Activated CD4-positive, alpha-beta T cell treated with anti-CD3 and anti-CD28 coated beads, Interleukin-2, Interleukin-6, amounts not matched to agents 100 ng/mL and 50 ng/mL, durations not matched to agents 16 hours and 8 hours (primary cell): ENCODE data around the gene CTNNAL1.
"Not testable (repeated sequence)": the region's sequence is repeated elsewhere in the genome, so short reads cannot be mapped to it uniquely, and the experiment has no call there.

Experiments
- DNase-seq: peaks from one replicate; pipeline ENCODE4 v3.0.0-alpha.2; 2020

The CTNNAL1 gene

DNA sequence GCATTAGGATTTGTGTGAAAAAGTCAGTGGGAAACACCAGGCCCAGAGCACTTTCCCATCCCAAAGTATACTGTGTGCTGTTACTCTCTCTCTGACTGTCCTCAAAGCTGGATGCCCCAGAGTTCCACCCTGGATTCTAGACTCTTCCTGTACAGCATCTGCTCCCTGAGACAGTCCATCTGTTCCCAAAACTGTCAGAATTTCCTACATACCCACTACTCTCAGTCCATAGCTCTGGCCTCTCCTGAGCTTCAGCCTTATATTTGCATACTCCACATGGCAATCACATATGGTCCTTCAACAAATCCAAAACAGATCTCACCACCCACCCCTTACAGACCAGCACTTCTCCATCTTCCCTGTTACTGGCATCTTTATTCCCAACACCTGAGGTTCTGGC lies 88.8 kb downstream of the CTNNAL1 start:
- DNase-seq = no peak

DNA sequence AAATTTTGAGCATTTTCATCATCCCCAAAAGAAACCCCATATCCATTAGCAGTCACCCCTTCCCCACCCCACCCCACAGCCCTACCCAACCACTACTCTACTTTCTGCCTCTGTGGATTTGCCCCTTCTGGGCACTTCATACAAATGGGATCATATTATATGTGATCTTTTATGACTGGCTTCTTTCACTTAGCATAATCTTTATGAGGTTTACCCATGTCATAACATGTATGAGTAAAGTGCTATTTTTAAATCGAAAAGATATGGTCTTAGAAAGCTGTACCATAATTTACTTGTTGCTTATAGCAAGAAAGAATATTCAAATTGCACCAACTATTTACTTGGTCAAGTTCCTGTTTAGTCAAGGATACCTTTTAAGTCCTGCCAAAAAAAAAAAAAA lies 92.1 kb downstream of the CTNNAL1 start:
- no peak for DNase-seq

DNA sequence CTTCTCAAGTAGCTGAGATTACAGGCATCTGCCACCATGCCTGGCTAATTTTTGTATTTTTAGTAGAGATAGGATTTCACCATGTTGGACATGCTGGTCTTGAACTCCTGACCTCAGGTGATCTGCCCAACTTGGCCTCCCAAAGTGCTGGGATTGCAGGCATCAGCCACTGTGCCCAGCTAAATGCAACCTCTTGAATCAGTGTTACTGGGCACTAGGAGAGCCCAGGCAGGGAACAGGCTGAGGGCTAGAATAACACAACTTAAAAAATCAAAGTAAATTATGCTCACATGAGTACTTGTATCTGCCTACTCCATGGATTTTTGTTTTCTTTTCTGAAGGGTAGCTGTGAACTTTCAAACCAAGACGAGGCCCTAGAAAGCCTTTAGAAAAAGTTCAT lies 92.9 kb downstream of the CTNNAL1 start:
- DNase-seq = not testable (repeated sequence)

DNA sequence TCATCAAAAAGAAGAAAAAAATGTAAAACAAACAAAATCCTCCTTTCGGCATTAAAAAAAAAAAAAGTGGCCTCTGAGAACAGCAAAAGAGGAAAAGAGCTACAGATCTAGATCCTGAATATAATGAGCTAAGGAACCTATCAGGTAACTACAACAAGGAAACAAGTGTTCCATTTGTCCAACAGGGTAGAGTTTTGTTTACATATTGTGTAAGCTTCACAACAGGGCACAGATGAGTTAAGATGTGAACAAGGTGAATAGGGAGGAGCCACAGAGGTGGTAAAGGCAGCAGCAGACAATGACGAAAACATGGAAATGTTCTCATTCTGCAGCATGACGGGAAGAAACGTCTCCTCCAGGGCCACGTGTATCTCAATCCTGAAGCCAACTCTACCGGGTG lies 93.8 kb downstream of the CTNNAL1 start:
- DNase-seq = no peak

DNA sequence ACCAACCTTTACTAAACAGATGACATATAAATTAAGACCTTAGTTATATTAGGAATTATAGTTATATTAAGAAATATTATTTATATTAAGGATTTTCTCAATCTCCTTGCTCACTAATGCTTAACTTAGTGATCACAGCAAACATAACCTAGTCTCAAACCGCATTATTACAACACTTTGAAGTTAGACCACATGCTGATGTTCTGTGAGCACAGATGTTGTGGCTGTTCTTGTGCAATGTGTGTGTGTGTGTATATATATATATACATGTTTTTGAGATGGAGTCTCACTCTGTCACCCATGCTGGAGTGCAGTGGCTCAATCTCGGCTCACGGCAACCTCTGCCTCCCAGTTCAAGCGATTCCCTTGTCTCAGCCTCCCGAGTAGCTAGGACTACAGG lies 99.9 kb downstream of the CTNNAL1 start:
- no peak for DNase-seq

DNA sequence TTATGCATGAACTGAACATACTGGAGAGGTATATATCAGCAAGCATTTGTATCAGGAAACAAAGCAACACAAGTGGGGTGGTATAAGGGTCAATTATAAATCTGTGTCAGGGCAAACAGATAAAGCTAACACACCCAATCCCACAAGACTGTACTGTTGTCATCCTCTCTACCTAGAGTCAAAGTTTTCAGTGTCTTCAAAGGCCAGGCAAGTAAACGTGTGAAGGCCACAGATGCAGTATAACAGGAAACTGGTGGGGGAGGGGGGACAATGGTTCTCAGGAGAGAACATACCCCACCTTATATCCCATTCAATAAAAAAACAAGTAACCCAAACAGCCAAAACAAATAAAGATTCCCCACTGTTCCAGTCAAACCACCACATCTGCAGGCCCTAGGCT lies 101.5 kb downstream of the CTNNAL1 start:
- DNase-seq = no peak

DNA sequence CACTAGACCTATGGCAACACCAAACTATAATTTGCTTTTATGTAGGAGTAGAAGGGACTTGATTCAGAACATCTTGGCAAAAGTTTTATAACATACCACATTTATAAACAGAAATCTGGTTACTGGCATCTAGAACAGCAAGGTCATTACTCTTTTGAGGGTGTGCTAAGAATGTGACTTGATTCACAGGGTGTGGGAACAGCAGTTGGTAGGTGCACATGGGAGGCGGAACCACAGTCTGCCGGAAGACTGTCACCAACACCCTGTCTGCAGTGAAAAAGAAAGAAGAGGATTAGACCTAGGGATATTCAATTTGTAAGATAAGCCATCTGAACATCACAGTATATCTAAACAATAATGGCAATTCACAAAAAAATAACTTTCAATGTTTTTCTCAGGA lies 102.4 kb downstream of the CTNNAL1 start:
- no peak for DNase-seq

DNA sequence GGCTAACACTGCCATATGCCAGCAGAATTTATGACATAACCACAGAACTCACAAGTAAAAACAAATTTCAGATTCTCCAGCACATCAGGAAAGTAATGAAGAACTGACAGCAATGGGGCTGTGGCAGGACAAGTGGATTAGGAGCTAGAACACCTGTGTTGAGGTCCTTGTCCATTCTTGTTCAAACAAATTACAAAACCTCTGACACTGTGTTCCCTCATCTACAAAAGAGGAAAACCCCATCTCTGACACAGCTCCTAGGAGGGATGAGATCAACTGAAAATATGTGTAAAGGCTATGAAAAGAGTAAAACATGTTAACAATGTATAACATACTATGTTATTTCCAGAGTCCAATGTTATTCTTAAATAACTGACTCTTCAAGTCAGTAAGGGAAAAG lies 102.9 kb downstream of the CTNNAL1 start:
- DNase-seq = no peak

DNA sequence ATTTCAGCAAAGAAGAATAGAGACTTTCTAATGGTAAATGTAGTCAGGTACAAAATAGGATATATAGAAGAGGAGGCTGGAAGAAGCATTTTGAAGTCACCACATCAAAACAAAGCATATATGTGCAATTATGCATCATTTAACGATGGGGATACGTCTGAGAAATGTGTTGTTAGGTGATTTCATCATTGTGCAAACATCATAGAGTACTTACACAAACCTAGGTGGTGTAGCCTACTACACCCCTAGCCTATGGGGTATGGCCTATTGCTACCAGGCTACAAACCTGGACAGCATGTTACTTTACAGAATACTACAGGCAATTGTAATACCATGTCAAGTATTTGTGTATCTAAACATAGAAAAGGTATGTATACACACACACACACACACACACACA lies 107.8 kb downstream of the CTNNAL1 start:
- no peak for DNase-seq

DNA sequence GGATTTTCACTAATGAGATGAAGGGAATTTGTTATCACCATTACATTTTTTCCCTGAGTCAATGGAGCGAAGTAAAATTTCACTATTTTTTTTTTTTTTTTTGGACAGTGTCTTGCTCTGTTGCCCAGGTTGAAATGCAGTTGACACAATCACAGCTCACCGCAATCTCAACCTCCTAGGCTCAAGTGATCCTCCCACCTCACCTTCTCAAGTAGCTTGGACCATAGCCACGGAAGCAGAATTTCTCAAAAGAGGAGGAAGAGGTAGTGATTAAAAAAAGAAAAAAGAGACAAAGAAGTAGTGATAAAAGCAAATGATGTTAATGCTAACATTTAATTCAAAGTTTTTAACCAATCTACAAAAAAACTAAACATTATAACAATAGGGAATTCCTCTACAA lies 109.1 kb downstream of the CTNNAL1 start:
- DNase-seq = no peak

DNA sequence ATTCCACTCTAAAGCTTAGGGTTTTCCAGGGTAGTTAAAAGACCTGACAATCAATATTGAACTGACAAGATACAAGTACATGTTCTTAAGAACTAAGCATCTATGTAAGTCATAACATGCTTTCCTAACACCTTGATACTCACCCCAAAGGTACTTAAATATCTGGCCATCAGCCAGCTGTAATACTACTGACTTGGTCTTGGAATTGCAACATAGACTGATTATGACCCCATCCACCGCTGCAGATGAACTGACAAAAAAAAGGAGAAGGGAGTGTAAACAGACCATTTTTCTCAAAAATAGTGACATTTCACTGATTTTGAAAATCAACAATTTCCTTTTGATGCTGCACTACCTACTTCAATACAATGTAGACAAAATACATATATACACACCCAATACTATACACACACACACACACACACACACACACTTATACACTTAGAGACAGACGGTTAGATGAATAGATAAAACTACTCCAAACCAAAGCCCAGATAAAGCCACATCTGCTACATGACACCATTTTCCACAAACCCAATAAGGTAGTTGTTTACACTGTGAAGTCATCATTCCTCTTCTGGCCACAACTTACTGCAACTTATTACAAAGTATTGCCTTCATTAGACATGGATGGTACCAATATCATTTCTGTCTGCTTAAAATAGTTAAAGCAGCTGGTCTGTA lies 109.7 kb downstream of the CTNNAL1 start:
- DNase-seq = no peak

DNA sequence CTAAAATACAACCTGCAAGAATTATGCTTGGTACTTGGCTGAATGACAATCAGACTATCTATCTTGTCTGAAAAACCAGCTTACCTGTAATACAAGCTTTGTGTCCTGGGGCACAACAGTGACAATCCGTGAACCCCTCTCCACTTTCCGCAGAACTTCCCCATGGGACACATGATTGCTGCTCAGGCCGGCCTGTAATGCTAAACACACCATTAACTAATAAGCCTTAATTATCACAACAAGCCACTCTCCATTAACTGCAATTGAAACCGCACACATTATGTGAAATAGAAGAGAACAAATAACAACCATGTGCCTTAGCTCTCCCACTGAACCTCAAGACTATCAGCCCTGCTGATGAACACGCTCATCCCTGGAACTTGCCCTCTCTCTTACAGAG lies 113.1 kb downstream of the CTNNAL1 start:
- no peak for DNase-seq

DNA sequence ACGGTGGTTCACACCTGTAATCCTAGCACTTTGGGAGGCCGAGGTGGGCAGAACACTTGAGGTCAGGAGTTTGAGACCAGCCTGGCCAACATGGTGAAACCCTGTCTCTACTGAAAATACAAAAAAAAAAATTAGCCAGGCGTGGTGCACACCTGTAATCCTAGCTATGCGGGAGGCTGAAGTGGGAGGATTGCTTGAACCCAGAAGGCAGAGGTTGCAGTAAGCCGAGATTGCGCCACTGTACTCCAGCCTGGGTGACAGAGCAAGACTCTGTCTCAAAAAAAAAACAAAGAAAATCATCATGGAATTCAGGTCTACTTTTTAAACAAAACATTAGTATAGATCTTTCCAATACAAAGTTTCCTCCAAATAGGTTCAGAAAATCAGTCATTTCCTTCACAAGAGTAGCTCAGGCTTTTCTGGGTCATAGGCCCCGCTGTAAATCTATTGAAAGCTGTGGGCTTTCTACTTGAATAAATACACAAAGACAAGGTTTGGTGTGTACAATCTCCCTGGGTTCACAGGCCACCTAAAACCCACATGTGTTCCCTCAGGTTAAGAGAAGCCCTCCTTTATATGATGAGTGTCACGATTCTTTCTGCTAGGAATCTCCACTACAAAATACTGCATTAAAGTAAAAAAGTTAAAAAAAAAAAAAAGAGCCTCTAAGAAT lies 114.1 kb downstream of the CTNNAL1 start:
- not testable (repeated sequence) for DNase-seq

DNA sequence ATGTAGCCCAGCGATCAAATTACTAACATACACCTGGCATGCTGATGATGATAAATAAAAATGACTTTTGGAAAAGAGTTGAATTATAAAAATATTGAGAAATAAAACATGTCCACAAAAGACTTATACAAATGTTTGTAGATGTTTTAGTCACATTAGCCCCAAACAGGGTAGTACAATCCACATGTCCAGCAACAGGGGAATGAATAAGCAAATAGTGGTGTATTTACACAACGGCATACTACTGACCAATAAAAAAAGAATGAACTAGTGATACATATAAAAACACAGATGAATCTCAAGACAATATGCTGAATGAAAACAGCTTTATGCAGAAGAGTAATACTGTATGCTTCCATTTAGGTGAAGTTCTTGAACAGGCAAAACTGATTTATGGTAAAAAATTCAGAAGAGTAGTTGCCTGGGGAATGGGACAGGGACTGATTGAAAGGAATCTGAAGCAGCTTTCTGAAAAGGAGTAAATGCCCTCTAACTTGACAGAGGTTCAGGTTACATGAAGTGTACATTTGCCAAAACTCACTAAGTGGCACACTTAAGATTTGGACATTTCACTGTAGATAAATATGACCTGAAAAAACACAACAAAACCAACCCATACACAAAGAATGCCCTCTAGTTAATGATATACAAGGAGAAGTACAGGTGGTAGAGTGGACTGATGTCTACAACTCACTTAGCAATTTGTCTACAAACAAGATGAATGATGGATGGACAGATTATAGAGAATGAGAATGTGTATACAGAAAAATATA lies 115.8 kb downstream of the CTNNAL1 start:
- no peak for DNase-seq

DNA sequence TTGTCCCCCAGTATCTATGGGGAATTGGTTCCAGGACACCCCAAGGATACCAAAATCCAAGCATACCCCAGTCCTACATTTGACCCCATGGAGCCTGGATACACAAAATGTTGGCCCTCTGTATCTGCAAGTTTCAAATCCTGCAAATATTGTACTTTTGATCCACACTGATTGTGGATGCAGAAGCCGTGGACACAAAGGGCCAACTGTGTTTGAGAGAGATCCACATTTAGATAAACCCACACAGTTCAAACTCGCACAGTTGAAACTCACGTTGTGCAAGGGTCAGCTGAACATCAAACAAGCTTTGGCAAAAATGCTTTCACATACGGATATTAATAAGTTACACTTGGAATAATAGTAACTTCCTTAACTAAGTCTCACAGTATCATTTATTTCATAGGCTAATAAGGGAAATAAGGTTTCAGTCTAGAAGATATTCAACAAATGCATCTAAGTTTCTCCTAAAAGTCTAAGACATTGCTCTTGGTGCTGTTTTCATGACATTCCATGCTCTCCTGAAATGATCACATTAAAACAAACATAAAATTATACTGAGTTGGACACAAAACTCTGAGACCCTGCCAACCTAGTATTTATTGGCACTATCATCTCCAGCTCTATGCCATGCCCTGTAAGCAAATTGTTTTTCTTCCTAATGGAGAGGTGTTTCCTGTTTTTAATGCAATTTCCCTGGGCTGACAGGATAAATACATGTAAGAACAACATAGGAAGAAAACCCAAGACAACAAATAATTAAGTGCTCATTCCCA lies 118.9 kb downstream of the CTNNAL1 start:
- no peak for DNase-seq
